IMR-90 (cell line): ENCODE measurements around the gene FRMD4B. TPM values are rescaled to one million over a fixed set of nuclear protein-coding genes. Genes with fewer than 3 reads are reported as not detected.

Experiments used
- ATAC-seq: fragments of 200-7000 bp; cut with Tn5 transposase; 2 replicates; pipeline ENCODE4 v1.9.1; 2020; ENCODE audit warnings: low read depth, mild to moderate bottlenecking, moderate library complexity
- BruUV-seq: library from RNA; stranded (reverse); fragments of 400-500 nt; replicated peaks from 2 replicates; lab custom pipeline; 2021; lab: Mats Ljungman, UMichigan
- CTCF ChIA-PET: fragments of 300-600 bp; formaldehyde crosslinking; extraction: SDS; loops from one replicate; lab custom pipeline; 2021; ENCODE audit warnings: antibody characterized with exemption; lab: Yijun Ruan, JAX
- POLR2A ChIA-PET: fragments of 300-600 bp; sonication (Branson Sonifier 250); formaldehyde crosslinking; loops from one replicate; lab custom pipeline; 2022; ENCODE audit warnings: antibody characterized with exemption; ENCODE audit not compliant: unreplicated experiment; lab: Charles Lee
- DNase-seq: peaks from one replicate; pipeline ENCODE4 v3.0.0; 2013
- H2AFZ ChIP-seq: replicated peaks from 2 replicates; pipeline ENCODE3; 2013; ENCODE audit warnings: low read length, mild to moderate bottlenecking; ENCODE audit not compliant: poor library complexity
- H2AK5ac ChIP-seq: 2 replicates; pipeline ENCODE4 v1.6.1; 2013; ENCODE audit warnings: low read depth, low read length, inconsistent platforms
- H2AK9ac ChIP-seq: replicated peaks from 2 replicates; pipeline ENCODE3; 2013; ENCODE audit warnings: mild to moderate bottlenecking, low read depth, low read length, moderate library complexity; ENCODE audit not compliant: poor library complexity
- H2BK120ac ChIP-seq: 2 replicates; pipeline ENCODE4 v1.6.1; 2013; ENCODE audit warnings: low read depth, low read length, inconsistent platforms
- H2BK15ac ChIP-seq: 3 replicates; pipeline ENCODE4 v1.6.1; 2013; ENCODE audit warnings: low read depth, low read length, inconsistent platforms
- H2BK20ac ChIP-seq: 2 replicates; pipeline ENCODE4 v1.6.1; 2013; ENCODE audit warnings: low read depth, mild to moderate bottlenecking, inconsistent platforms, low read length, moderate library complexity
- H2BK5ac ChIP-seq: 2 replicates; pipeline ENCODE4 v1.6.1; 2013; ENCODE audit warnings: mild to moderate bottlenecking, low read depth, low read length, inconsistent platforms; ENCODE audit not compliant: poor library complexity, severe bottlenecking
- H3K14ac ChIP-seq: replicated peaks from 2 replicates; pipeline ENCODE4 v1.6.1; 2013; ENCODE audit warnings: low read depth, low read length, inconsistent platforms
- H3K18ac ChIP-seq: 2 replicates; pipeline ENCODE4 v1.6.1; 2013; ENCODE audit warnings: low read depth, low read length, control low read depth
- H3K23ac ChIP-seq: 2 replicates; pipeline ENCODE4 v1.6.1; 2013; ENCODE audit warnings: low read depth, low read length, inconsistent platforms
- H3K27ac ChIP-seq: 2 replicates; pipeline ENCODE4 v1.5.1; 2013; ENCODE audit warnings: mild to moderate bottlenecking, control low read depth, low read length; ENCODE audit not compliant: insufficient read depth
- H3K27me3 ChIP-seq: 2 replicates; pipeline ENCODE4 v1.6.1; 2013; ENCODE audit warnings: low read length; ENCODE audit not compliant: control insufficient read depth, insufficient read depth
- H3K36me3 ChIP-seq: 2 replicates; pipeline ENCODE4 v1.6.1; 2013; ENCODE audit warnings: low read length, mixed read lengths; ENCODE audit not compliant: control insufficient read depth, insufficient read depth
- H3K4ac ChIP-seq: 2 replicates; pipeline ENCODE4 v1.6.1; 2013; ENCODE audit warnings: low read depth, low read length, inconsistent platforms
- H3K4me1 ChIP-seq: 2 replicates; pipeline ENCODE4 v1.6.1; 2013; ENCODE audit warnings: low read length, mixed read lengths; ENCODE audit not compliant: control insufficient read depth, insufficient read depth
- H3K4me2 ChIP-seq: 2 replicates; pipeline ENCODE4 v1.6.1; 2013; ENCODE audit warnings: low read depth, mild to moderate bottlenecking, control low read depth, low read length, moderate library complexity
- H3K4me3 ChIP-seq: 2 replicates; pipeline ENCODE4 v1.5.1; 2013; ENCODE audit warnings: low read depth, mild to moderate bottlenecking, control low read depth, low read length, moderate library complexity; ENCODE audit not compliant: insufficient read depth
- H3K56ac ChIP-seq: 2 replicates; pipeline ENCODE4 v1.6.1; 2013; ENCODE audit warnings: low read length, inconsistent platforms; ENCODE audit not compliant: insufficient read depth; ENCODE audit errors: extremely low read depth
- H3K79me1 ChIP-seq, 2 experiments: 2 replicates each; pipeline ENCODE4 v1.6.1; 2013; ENCODE audit warnings: low read length in 2 of 2, inconsistent platforms in 1 of 2, low read depth in 1 of 2
- H3K9ac ChIP-seq: 2 replicates; pipeline ENCODE4 v1.6.1; 2013; ENCODE audit warnings: low read depth, low read length, control low read depth
- H3K9me1 ChIP-seq: 2 replicates; pipeline ENCODE4 v1.6.1; 2013; ENCODE audit warnings: low read length, inconsistent platforms; ENCODE audit not compliant: insufficient read depth
- H3K9me3 ChIP-seq: 2 replicates; pipeline ENCODE4 v1.6.1; 2013; ENCODE audit warnings: low read length; ENCODE audit not compliant: control insufficient read depth, insufficient read depth
- H4K20me1 ChIP-seq: 2 replicates; pipeline ENCODE4 v1.6.1; 2013; ENCODE audit warnings: low read length, inconsistent platforms; ENCODE audit not compliant: insufficient read depth
- H4K5ac ChIP-seq: 2 replicates; pipeline ENCODE4 v1.6.1; 2013; ENCODE audit warnings: mild to moderate bottlenecking, low read depth, low read length, control low read depth
- H4K8ac ChIP-seq, 2 experiments: 2 replicates each; pipeline ENCODE4 v1.6.1; 2013; ENCODE audit warnings: low read depth in 2 of 2, low read length in 2 of 2, control low read depth in 1 of 2, inconsistent platforms in 1 of 2
- H4K91ac ChIP-seq: 2 replicates; pipeline ENCODE4 v1.6.1; 2013; ENCODE audit warnings: low read depth, low read length, inconsistent platforms; ENCODE audit not compliant: insufficient read depth
- RAD21 ChIP-seq: IDR thresholded peaks from 2 replicates; pipeline ENCODE4 v1.6.1; 2012; ENCODE audit warnings: low read length, improper control_type of control experiment
- WGBS, 2 experiments: methylation state at CpG; one replicate each; pipeline versions ENCODE4 v1.1.5 to v1.1.7; 2013; ENCODE audit warnings: missing lambda C conversion rate in 2 of 2; ENCODE audit not compliant: insufficient read length in 1 of 2; ENCODE audit errors: extremely low coverage in 2 of 2; 5-methylcytosine and 5-hydroxymethylcytosine counted together
- dilution Hi-C: fragments of 300-500 bp; cut with HindIII; formaldehyde crosslinking; loops from one replicate; pipeline ENCODE4 v1.14.3; 2018; ENCODE audit warnings: low sequenced_read_pairs; ENCODE audit not compliant: unreplicated experiment
- in situ Hi-C: fragments of 300-500 bp; cut with MboI; formaldehyde crosslinking; loops from 3 replicates; pipeline ENCODE4 v1.14.3; 2019; ENCODE audit warnings: low sequenced_read_pairs, inconsistent platforms, mixed read lengths
- intact Hi-C: fragments of 100-400 bp; cut with micrococcal nuclease; formaldehyde crosslinking; loops from 2 replicates; pipeline ENCODE4 v1.10.0; 2022
- polyA plus RNA-seq, 3 experiments: library from polyadenylated mRNA; depleted of rRNA; stranded (reverse); fragments of >200 nt; gene quantifications; 2 replicates each; pipeline ENCODE4 v1.2.3, GENCODE V29; 2012; ENCODE audit warnings: low replicate concordance in 1 of 3
- total RNA-seq: library from RNA; depleted of rRNA; stranded (reverse); fragments of >200 nt; gene quantifications from 2 replicates; pipeline ENCODE4 v1.2.3, GENCODE V29; 2012

FRMD4B gene
- total and polyA plus RNA-seq, 2 of the 4 experiments (the other 2 are of a cell fraction): 0.14 to 0.36 TPM

GRCh38 chr3:69137412-69137811 lies 248.5 kb downstream of the FRMD4B start:
- Histone ChIP-seq H4K91ac (no peak overlapping the region), H3K4me1 (peaks cover 2% of the 10 kb centered on the region), H2BK5ac (no peak overlapping the region), H2BK15ac (no peak overlapping the region), H4K20me1 (no peaks in the 10 kb centered on the region), H3K27me3 (peaks cover 9% of the 10 kb centered on the region), H2AFZ (no peak overlapping the region), H2AK5ac (no peak overlapping the region), H3K4ac (no peak overlapping the region), H3K18ac (no peak overlapping the region), H3K4me3 (no peak overlapping the region), H4K5ac (no peak overlapping the region), H3K36me3 (no peaks in the 10 kb centered on the region), H3K9ac (no peak overlapping the region), H3K27ac (no peak overlapping the region), H3K14ac (no peak overlapping the region), H3K9me3 (no peaks in the 10 kb centered on the region), H2AK9ac (no peak overlapping the region), H2BK120ac (no peak overlapping the region), H3K79me1 (no peaks in the 10 kb centered on the region), H3K4me2 (no peak overlapping the region; the same call in 1 of the 2 replicates), H3K9me1 (no peaks in the 10 kb centered on the region), H3K56ac (no peak overlapping the region), H3K23ac (no peak overlapping the region), H2BK20ac (no peak overlapping the region), H4K8ac (no peak overlapping the region)
- dilution Hi-C loops: no loop called here
- ChIA-PET CTCF (interaction anchor here (0.7 kb wide), 1 partner anchor 15 kb away, joined by 3 read pairs; the partner anchor contains the start of gene LMOD3), POLR2A (no interaction called here)
- ATAC-seq: no peak
- intact Hi-C loops: no loop called here
- no peak for TF ChIP-seq RAD21
- WGBS, 2 experiments: no CpG with 5 or more reads among the region's 2 CpGs
- no TSS peak for BruUV-seq
- no peak for DNase-seq
- in situ Hi-C loops: no loop called here
